GM12891 (cell line): ENCODE measurements around the gene CDC37L1.

Source experiments
- PAX5 ChIP-seq: IDR thresholded peaks from 2 replicates; pipeline ENCODE4 v1.6.1; 2011; ENCODE audit warnings: low read length, moderate library complexity, mild to moderate bottlenecking; ENCODE audit not compliant: insufficient read depth, severe bottlenecking
- POLR2A ChIP-seq: IDR thresholded peaks from 2 replicates; pipeline ENCODE4 v1.6.1; 2011; ENCODE audit warnings: low read depth, low read length, control low read depth
- POLR2AphosphoS5 ChIP-seq: IDR thresholded peaks from 2 replicates; pipeline ENCODE4 v1.6.1; 2011; ENCODE audit warnings: low read depth, low read length, control low read depth
- POU2F2 ChIP-seq: IDR thresholded peaks from 2 replicates; pipeline ENCODE4 v1.6.1; 2011; ENCODE audit warnings: low read depth, mild to moderate bottlenecking, control low read depth, low read length, moderate library complexity
- SPI1 ChIP-seq: IDR thresholded peaks from 2 replicates; pipeline ENCODE4 v1.6.1; 2011; ENCODE audit warnings: low read depth, low read length, control low read depth
- TAF1 ChIP-seq: IDR thresholded peaks from 2 replicates; pipeline ENCODE4 v1.6.1; 2011; ENCODE audit warnings: low read depth, low read length, control low read depth

DNA sequence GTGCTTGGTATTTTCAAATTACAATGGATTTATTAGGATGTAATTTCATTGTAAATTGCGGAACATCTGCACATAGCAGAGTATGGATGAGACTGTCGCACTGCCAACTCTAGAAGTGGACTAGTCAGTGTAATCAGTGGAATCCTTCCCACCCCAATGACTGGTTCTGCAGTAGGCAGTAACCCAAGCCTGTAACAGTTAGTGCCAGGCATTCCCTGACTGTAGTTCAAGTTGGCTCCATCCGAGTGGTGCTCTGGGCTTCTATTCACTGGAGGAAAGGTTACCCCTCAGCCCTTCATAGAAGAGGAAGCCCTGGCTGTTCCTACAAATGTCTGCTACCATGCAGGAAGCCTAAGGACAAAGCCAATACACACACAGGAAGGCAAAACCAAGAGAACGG lies 38.4 kb downstream of the CDC37L1 start:
- TF ChIP-seq POLR2A (no peak), PAX5 (no peak), SPI1 (no peak), POLR2AphosphoS5 (no peak), TAF1 (no peak), POU2F2 (no peak)
